ENCODE data around the gene PDGFD. TPM values are rescaled to one million over a fixed set of nuclear protein-coding genes. Genes with fewer than 3 reads are reported as not detected.

The PDGFD gene
- polyA plus RNA-seq, 1 donor (not counting 4 experiments of a cell fraction or from before 2014, with no cell fraction given): 0.28 TPM

GRCh38 chr11:104060820-104061219, 103.1 kb downstream of the PDGFD start:
- Histone ChIP-seq H3K4me1 (ENCODE audit: control insufficient read depth, extremely low read depth, insufficient read depth, low read length) (no peaks in the 10 kb centered on the region), H3K9me3 (ENCODE audit: control insufficient read depth, low read depth, low read length) (no peaks in the 10 kb centered on the region), H3K9ac (ENCODE audit: control insufficient read depth, extremely low read depth, insufficient read depth, low read length) (no peak overlapping the region), H4K20me1 (ENCODE audit: control insufficient read depth, extremely low read depth, insufficient read depth, low read length) (no peaks in the 10 kb centered on the region), H3K4me3 (ENCODE audit: control insufficient read depth in 2 of 3, extremely low read depth in 1 of 3, insufficient read depth in 2 of 3, low read depth in 1 of 3, low read length in 3 of 3) (no peak overlapping the region), H3K4me2 (ENCODE audit: control insufficient read depth, extremely low read depth, insufficient read depth, low read depth, low read length) (no peak overlapping the region), H3K79me2 (ENCODE audit: control insufficient read depth, insufficient read depth, low read length) (no peaks in the 10 kb centered on the region), H2AFZ (ENCODE audit: control insufficient read depth, low read length) (no peak overlapping the region), H3K9me1 (ENCODE audit: control insufficient read depth, extremely low read depth, insufficient read depth, low read length) (no peaks in the 10 kb centered on the region), H3K36me3 (ENCODE audit: control insufficient read depth in 2 of 2, extremely low read depth in 1 of 2, insufficient read depth in 2 of 2, low read length in 2 of 2) (no peaks in the 10 kb centered on the region), H3K27me3 (ENCODE audit: control insufficient read depth, extremely low read depth, insufficient read depth, low read length) (no peaks in the 10 kb centered on the region), H3K27ac (ENCODE audit: control insufficient read depth, insufficient read depth, low read length) (no peak overlapping the region)
- FAIRE-seq: no peak
- DNase-seq (ENCODE audit: low read depth, low spot score): no peak
- dilution Hi-C loops (cut with MboI; ENCODE audit: extremely low pct_ligation_motif_present, low sequenced_read_pairs): no loop called here
- TF ChIP-seq CTCF (optimal IDR thresholded peaks at IDR 0.05 in 1 of 3, IDR thresholded peaks at IDR 0.05 in 1 of 3, conservative IDR thresholded peaks at IDR 0.05 in 1 of 3; ENCODE audit: extremely low read depth in 1 of 3, insufficient read depth in 2 of 3, low read length in 3 of 3) (no peak), EZH2 (IDR thresholded peaks at IDR 0.05; ENCODE audit: low read length) (no peak)

- FAIRE-seq: peak; percentile 51
- H3K9me3 ChIP-seq (ENCODE audit: control insufficient read depth, low read depth, low read length): no peaks in the 10 kb centered on the region
- H3K4me2 ChIP-seq (ENCODE audit: control insufficient read depth, extremely low read depth, insufficient read depth, low read depth, low read length): no peak overlapping the region
- H3K9me1 ChIP-seq (ENCODE audit: control insufficient read depth, extremely low read depth, insufficient read depth, low read length): no peaks in the 10 kb centered on the region
- TF ChIP-seq EZH2 (IDR thresholded peaks at IDR 0.05; ENCODE audit: low read length) (no peak), CTCF (optimal IDR thresholded peaks at IDR 0.05 in 1 of 3, IDR thresholded peaks at IDR 0.05 in 1 of 3, conservative IDR thresholded peaks at IDR 0.05 in 1 of 3; ENCODE audit: extremely low read depth in 1 of 3, insufficient read depth in 2 of 3, low read length in 3 of 3) (no peak)
- H3K36me3 ChIP-seq (ENCODE audit: control insufficient read depth in 2 of 2, extremely low read depth in 1 of 2, insufficient read depth in 2 of 2, low read length in 2 of 2): no peaks in the 10 kb centered on the region
- DNase-seq (ENCODE audit: low read depth, low spot score): no peak
- no peaks in the 10 kb centered on the region for H3K4me1 ChIP-seq (ENCODE audit: control insufficient read depth, extremely low read depth, insufficient read depth, low read length)
- no peak overlapping the region for H2AFZ ChIP-seq (ENCODE audit: control insufficient read depth, low read length)
- no peak overlapping the region for H3K27ac ChIP-seq (ENCODE audit: control insufficient read depth, insufficient read depth, low read length)
- H3K27me3 ChIP-seq (ENCODE audit: control insufficient read depth, extremely low read depth, insufficient read depth, low read length): no peaks in the 10 kb centered on the region
- H3K9ac ChIP-seq (ENCODE audit: control insufficient read depth, extremely low read depth, insufficient read depth, low read length): no peak overlapping the region
- H4K20me1 ChIP-seq (ENCODE audit: control insufficient read depth, extremely low read depth, insufficient read depth, low read length): no peaks in the 10 kb centered on the region
- H3K4me3 ChIP-seq (ENCODE audit: control insufficient read depth in 2 of 3, extremely low read depth in 1 of 3, insufficient read depth in 2 of 3, low read depth in 1 of 3, low read length in 3 of 3): no peak overlapping the region
- no peaks in the 10 kb centered on the region for H3K79me2 ChIP-seq (ENCODE audit: control insufficient read depth, insufficient read depth, low read length)
- dilution Hi-C loops (cut with MboI; ENCODE audit: extremely low pct_ligation_motif_present, low sequenced_read_pairs): no loop called here
Measured at GRCh38 chr11:104060004-104060794, 103.7 kb downstream of the PDGFD start.
